Measurements from ENCODE around the gene LTBP1.
"Not testable (repeated sequence)": the region's sequence is repeated elsewhere in the genome, so short reads cannot be mapped to it uniquely, and the experiment has no call there.

The LTBP1 gene

GRCh38 chr2:33366473-33366872 lies 419.7 kb downstream of the LTBP1 start:
- DNase-seq, result no peak

GRCh38 chr2:33368524-33368923 lies 421.8 kb downstream of the LTBP1 start:
- not testable (repeated sequence) for DNase-seq

DNA sequence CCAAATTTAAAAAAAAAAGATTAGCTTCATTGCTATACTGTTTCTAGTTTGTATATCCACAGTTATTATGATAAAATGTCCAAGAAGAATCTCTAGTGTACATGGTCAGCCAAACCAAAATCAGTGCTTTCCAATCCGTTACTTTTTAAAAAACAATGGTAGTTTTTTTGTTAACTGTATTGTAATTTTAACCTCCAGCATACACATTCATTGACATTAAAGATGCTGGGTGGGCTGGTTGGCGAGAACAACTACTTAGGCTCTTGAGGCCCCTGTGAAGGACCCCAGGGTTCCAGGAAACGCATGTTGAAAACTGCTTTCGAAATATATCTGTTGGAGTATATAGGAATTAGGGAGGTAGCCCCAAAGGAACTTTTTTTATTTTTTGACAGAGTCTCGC lies 422.4 kb downstream of the LTBP1 start:
- no peak for DNase-seq

- DNase-seq, result no peak
Observed at GRCh38 chr2:33370636-33371265, 424.0 kb downstream of the LTBP1 start.

DNA sequence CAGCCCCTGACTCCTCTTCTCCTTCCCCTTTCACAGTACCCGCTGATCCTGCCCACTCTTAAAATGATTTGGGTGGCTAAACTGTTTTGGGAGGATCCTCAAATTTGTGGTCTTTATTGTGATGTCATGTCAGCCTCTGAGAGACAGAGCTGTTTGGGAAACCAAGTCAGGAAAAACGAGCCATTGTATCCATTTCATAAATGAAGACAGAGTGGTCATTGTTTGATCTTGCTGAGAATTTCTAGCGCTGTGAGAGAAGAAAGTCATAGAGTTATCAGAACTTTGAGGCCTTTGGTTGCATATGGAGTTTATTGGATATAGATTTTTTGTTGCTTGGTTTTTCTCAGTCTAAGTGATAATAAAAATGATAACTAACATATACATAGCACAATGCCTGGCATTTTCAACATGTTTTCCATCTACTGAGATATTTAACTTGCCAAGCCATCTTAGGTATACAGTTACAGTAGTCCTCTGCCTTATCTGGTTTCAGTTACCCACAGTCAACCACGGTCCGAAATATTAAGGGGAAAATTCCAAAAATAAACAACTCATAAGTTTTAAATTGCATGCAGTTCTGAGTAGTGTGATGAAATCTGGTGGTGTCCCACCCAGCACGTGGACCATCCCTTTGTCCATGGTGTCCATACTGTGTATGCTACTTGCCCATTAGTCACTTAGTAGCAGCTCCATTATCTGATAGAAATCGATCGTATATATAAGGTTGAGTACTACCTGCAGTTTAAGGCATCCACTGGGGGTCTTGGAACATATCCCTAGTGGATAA lies 424.7 kb downstream of the LTBP1 start:
- no peak for DNase-seq

GRCh38 chr2:33372940-33373553 lies 426.3 kb downstream of the LTBP1 start:
- DNase-seq, result peak; percentile 0

DNA sequence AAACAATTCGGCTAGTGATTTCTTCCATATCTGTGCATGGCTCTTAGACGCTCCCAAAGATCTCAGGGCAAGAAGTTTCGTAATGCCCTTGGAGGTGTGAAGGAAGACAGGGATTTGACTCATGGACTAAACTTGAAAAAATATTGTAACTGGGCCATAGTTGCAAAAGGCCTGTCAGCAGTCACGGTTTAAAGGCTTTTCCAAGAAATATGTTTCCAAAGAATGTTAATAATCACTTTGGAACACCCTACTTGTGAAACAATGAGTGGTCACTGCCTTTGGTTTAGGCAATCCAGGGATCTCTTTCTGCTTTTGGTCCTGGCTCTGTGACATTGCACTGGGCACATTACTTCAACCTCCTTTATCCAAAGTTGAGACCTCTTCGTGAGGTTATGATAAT lies 427.2 kb downstream of the LTBP1 start:
- DNase-seq, result no peak

DNA sequence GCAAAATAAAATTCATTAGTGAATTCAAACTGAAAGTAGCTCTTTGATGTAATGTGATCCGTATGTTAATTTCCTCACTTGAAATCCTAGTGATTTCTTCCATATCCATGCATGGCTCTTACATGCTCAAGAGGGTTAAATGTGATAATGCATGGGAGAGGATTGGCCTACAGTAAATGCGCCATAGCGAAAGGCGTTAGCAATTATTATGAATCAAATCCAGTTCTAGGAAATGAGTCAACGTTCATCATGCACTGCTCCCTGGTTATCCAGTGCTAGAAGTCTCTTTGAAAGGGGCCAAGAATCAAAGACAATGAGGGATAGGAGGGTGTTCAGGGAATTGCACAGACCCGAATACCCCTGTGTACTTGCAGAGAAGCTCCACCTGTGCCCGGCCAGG lies 428.3 kb downstream of the LTBP1 start:
- no peak for DNase-seq

DNA sequence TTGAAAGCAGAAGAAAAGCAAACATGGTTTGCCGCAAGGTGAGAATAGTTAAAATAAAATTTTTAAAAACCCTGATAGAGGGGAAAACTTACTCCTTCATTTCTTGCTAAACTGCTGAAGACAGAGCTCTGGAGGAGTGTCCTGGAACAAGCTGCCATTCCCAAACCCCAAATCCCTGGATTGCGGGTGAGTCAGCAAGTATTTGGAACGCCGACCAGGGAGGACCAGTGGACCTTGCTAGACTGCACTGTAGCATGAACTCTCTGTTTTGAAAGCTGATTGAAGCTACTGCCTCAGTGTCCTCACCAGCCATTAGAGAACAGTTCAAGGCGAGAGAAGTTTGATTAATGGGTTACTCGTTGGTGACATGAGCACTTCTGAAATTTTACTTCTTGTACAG lies 430.3 kb downstream of the LTBP1 start:
- DNase-seq, result no peak

DNA sequence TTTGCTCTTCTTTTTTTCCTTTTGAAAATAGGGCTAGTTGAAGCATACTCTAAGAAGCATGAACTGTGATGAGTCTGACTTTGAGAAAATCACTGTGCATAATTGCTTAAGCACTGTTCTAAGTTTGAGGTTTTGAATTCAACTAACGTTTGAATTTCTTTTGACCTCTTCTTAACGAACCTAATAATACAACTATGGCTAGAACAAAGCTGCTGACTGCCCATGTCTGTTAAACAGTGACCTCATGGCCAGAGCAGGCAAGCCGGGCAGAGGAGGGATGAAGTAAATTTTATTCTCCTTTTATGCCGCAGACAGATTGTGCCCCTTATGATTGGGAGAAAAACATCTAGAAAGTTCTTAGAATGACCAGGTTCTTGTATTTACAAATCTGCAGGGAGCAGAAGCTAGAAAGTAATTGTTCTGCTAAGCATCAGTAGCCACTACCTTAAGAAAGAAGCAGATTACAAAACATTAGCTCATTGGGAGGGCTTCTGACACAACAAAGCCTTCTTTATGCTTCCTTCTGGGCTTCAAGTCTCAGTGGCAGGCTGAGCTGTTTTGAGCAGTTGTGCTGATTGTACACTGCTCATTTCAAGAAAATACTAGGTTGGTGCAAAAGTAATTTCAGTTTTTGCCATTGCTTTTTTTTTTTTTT lies 431.9 kb downstream of the LTBP1 start:
- DNase-seq, result no peak

DNA sequence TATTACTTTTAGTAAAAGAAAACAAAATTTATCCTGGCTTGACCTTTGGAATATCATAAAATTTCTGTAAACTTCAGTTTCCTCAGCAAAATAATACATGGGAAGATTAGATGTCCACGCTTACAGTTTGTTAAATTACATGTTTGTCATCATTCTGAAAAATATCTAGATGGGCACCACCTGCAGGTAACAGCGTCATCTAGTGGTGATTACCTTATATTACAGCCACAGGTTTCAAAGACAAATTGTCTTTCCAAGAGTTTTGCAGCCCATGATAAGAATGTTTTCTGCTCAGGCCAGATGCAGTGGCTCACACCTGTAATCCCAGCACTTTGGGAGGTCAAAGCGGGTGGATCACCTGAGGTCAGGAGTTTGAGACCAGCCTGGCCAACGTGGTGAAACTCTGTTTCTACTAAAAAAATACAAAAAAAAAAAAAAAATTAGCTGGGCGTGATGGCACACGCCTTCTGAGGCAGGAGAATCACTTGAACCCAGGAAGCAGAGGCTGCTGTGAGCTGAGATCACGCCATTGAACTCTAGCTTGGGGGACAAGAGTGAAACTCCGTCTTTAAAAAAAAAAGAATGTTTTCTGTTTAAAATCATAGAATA lies 433.4 kb downstream of the LTBP1 start:
- DNase-seq, result no peak

- DNase-seq, result no peak
Observed at GRCh38 chr2:33380719-33381118, 434.0 kb downstream of the LTBP1 start.

- no peak for DNase-seq
Observed at GRCh38 chr2:33381301-33381858, 434.6 kb downstream of the LTBP1 start.

GRCh38 chr2:33383855-33384598 lies 437.3 kb downstream of the LTBP1 start:
- DNase-seq, result no peak

DNA sequence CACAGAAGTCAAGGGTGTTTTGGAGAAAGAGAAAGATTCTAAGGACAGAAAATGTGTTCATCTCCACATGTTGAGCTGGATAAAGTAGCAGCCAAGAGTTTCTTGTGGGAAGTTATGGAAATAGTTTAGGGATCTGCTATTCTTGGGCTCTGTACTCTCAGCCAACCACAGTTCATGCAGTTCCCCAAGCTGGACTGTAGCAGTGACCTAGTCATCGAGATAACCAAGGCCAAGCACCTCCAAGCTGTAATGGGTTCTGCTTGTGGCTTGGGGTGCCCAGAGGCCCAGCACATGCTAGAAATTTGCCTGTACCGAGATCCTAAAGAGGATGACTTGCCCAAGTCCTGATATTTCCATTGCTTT lies 437.8 kb downstream of the LTBP1 start:
- DNase-seq, result no peak

- DNase-seq, result no peak
Observed at GRCh38 chr2:33388996-33389395, 442.2 kb downstream of the LTBP1 start.

DNA sequence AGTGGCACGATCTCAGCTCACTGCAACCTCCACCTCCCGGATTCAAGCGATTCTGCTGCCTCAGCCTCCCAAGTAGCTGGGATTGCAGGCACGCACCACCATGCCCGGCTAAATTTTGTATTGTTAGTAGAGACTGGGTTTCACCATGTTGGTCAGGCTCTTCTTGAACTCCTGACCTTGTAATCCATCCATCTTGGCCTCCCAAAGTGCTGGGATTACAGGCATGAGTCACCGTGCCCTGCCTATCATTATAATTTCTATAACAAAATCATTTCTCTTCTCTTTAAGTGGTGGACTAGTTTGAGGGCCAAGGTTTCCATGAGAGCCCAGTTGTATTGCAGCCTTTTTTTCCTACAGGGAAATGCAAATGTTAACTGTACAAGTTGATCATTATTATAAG lies 442.9 kb downstream of the LTBP1 start:
- DNase-seq, result not testable (repeated sequence)

DNA sequence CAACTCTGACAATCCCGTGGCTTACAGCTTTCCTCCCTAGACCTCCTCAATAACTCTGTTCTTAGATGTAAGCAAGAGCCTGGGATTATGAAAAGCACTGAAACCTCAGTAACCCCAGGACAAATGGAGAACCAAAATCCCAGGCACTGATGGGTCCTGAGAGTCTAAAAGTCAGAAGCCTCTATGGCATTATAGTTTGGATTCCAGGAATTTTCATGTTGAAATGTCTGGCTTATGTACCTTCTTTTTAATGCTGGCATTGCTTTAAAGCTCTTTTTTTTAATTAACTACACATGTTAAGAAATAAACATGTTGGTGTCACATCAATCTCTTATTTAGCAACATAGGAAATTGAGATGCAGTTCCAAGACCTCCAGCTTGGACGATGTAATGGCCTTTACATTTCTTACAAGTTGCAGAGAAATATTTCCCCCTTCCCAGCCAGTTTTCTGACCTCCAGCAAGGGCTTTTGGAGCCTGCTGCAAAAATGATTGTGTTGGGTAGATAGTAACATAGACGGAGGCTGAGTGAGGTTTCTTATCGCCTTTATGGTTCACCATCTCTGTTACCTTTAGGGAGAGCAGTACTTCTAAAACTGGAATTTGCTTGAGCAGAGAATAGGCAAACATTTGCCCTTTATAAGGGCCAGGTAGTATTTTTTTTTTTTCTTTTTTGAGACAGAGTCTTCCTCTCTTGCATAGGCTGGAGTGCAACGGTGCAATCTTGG lies 444.9 kb downstream of the LTBP1 start:
- no peak for DNase-seq

DNA sequence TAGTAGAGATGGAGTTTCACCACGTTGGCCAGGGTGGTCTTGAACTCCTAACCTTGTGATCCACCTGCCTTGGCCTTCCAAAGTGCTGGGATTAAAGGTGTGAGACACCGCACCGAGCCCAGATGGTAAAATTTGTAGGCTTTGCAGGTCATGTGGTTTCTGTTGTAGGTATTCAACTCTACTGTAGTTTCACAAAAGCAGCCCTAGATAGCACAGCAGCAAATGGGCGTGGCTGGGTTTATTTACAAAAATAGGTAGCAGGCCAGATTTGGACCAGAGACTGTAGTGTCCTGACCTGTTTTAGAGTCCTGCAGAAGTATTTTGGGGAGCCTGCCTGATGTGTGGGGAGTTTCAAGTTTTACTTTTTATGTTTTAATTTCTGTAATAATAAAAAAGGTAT lies 445.6 kb downstream of the LTBP1 start:
- no peak for DNase-seq

DNA sequence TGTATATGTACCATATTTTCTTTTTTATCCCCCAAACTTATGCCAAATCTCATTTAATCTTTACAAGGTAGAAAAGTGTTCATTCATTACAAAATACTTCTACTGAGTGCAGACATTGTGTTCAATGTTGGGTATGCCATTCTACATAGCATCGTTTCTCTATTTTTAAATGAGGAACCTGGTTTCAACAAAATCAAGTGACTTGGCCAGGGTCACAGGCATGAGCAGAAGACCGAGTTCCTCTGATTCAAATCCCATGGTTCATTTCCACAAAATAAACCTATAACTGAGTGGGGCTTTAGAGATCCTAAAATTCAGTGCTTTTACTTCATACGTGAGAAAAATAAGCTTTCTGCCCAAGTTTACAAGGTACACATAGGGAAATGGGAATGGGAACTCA lies 448.3 kb downstream of the LTBP1 start:
- no peak for DNase-seq

DNA sequence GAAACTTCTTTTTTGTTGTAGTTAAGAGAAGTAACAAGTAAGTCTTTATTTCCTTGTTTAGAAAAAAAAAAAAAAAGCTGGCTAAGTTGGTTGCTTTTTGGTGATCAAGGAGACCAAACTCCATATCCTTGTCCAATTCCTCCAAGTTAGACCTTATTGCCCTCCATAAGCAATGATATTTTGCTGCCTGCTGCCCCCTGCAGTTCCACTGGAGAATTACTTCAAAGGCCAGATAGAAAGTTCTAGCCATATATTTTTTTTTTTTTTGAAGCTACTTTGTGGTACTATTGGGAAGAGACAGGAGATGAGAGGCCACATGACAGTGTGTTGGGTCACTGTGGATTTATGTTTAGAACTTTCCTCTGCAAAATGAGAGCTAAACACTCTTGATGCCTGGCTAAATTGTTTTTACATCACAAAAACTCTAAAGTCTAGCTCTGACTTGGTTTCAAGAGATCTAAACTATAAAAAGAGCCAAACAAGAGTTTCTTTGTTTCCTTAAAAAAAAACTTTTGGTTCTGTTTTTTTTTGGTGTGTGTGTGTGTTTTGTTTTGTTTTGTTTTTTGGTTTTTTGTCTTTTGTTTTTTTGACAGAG lies 449.0 kb downstream of the LTBP1 start:
- DNase-seq, result no peak

Data from NCI-H1436 (cell line).